ENCODE results near the gene DEPDC4. TPM values are rescaled to one million over a fixed set of nuclear protein-coding genes. Genes with fewer than 3 reads are reported as not detected.

Gene DEPDC4
- total RNA-seq, 1 experiment from 2014 or later = 4.9 TPM

GRCh38 chr12:100253437-100253836 lies 13.4 kb downstream of the DEPDC4 start:
- TF ChIP-seq CTCF (IDR thresholded peaks at IDR 0.05; ENCODE audit: insufficient read depth in 1 of 2, low read depth in 1 of 2, low read length in 1 of 2, severe bottlenecking in 1 of 2, unreplicated experiment in 1 of 2) = no peak
- Mint-ChIP-seq H3K4me3 (ENCODE audit: unreplicated experiment) (no peak overlapping the region), H3K9me3 (ENCODE audit: unreplicated experiment) (no peaks in the 10 kb centered on the region), H3K27ac (ENCODE audit: unreplicated experiment) (no peak overlapping the region), H3K27me3 (ENCODE audit: insufficient read depth, unreplicated experiment) (no peaks in the 10 kb centered on the region), H3K36me3 (ENCODE audit: insufficient read depth, unreplicated experiment) (peaks cover 4% of the 10 kb centered on the region), H3K4me1 (ENCODE audit: low read depth, unreplicated experiment) (peaks cover 18% of the 10 kb centered on the region)
- peaks cover 19% of the 10 kb centered on the region for H3K4me1 ChIP-seq
- intact Hi-C loops (cut with micrococcal nuclease; ENCODE audit: unreplicated experiment) = loop anchor here (2.0 kb wide), 1 partner anchor 13 kb away; the partner anchor contains the start of genes DEPDC4 and SCYL2
- ChIA-PET POLR2A (no interaction called here), CTCF (no interaction called here)
- DNase-seq = no peak
- H3K36me3 ChIP-seq (ENCODE audit: control insufficient read depth, insufficient read depth, low read length) = no peaks in the 10 kb centered on the region
- H3K4me3 ChIP-seq (ENCODE audit: low read depth, low read length) = no peak overlapping the region
- BruUV-seq (replicated peaks) = no TSS peak
- H3K27me3 ChIP-seq (replicated peaks; ENCODE audit: control insufficient read depth, insufficient read depth, low read length) = no peaks in the 10 kb centered on the region
- H3K9me3 ChIP-seq = no peaks in the 10 kb centered on the region

- Mint-ChIP-seq H3K4me3 (ENCODE audit: unreplicated experiment) (no peak overlapping the region), H3K9me3 (ENCODE audit: unreplicated experiment) (no peaks in the 10 kb centered on the region), H3K27me3 (ENCODE audit: insufficient read depth, unreplicated experiment) (no peaks in the 10 kb centered on the region), H3K4me1 (ENCODE audit: low read depth, unreplicated experiment) (peaks cover 18% of the 10 kb centered on the region), H3K27ac (ENCODE audit: unreplicated experiment) (no peak overlapping the region), H3K36me3 (ENCODE audit: insufficient read depth, unreplicated experiment) (no peaks in the 10 kb centered on the region)
- POLR2A ChIA-PET = interaction anchor here (0.7 kb wide), 1 partner anchor 15 kb away, joined by 6 read pairs; the partner anchor contains the start of genes DEPDC4 and SCYL2
- Histone ChIP-seq H3K27me3 (replicated peaks; ENCODE audit: control insufficient read depth, insufficient read depth, low read length) (no peaks in the 10 kb centered on the region), H3K4me1 (peaks cover 19% of the 10 kb centered on the region), H3K36me3 (ENCODE audit: control insufficient read depth, insufficient read depth, low read length) (no peaks in the 10 kb centered on the region), H3K9me3 (no peaks in the 10 kb centered on the region), H3K4me3 (ENCODE audit: low read depth, low read length) (no peak overlapping the region)
- CTCF ChIA-PET = interaction anchor here (0.6 kb wide), 1 partner anchor 303 kb away, joined by 4 read pairs; no protein-coding TSS in a partner anchor
- TF ChIP-seq CTCF (IDR thresholded peaks at IDR 0.05; ENCODE audit: insufficient read depth in 1 of 2, low read depth in 1 of 2, low read length in 1 of 2, severe bottlenecking in 1 of 2, unreplicated experiment in 1 of 2) = no peak
- no peak for DNase-seq
- no TSS peak for BruUV-seq (replicated peaks)
- intact Hi-C loops (cut with micrococcal nuclease; ENCODE audit: unreplicated experiment) = loop anchor here (2.0 kb wide), 1 partner anchor 15 kb away; the partner anchor contains the start of genes DEPDC4 and SCYL2
Observed at GRCh38 chr12:100251917-100252316, 15.0 kb downstream of the DEPDC4 start.

GRCh38 chr12:100249941-100250340 lies 16.9 kb downstream of the DEPDC4 start:
- H3K9me3 ChIP-seq = no peaks in the 10 kb centered on the region
- no peak for TF ChIP-seq CTCF (IDR thresholded peaks at IDR 0.05; ENCODE audit: insufficient read depth in 1 of 2, low read depth in 1 of 2, low read length in 1 of 2, severe bottlenecking in 1 of 2, unreplicated experiment in 1 of 2)
- CTCF ChIA-PET = no interaction called here
- H3K4me1 Mint-ChIP-seq (ENCODE audit: low read depth, unreplicated experiment) = peaks cover 9% of the 10 kb centered on the region
- no peak overlapping the region for H3K27ac Mint-ChIP-seq (ENCODE audit: unreplicated experiment)
- H3K9me3 Mint-ChIP-seq (ENCODE audit: unreplicated experiment) = no peaks in the 10 kb centered on the region
- no peak overlapping the region for H3K4me3 Mint-ChIP-seq (ENCODE audit: unreplicated experiment)
- H3K27me3 Mint-ChIP-seq (ENCODE audit: insufficient read depth, unreplicated experiment) = no peaks in the 10 kb centered on the region
- no peaks in the 10 kb centered on the region for H3K36me3 ChIP-seq (ENCODE audit: control insufficient read depth, insufficient read depth, low read length)
- no peak overlapping the region for H3K4me3 ChIP-seq (ENCODE audit: low read depth, low read length)
- H3K27me3 ChIP-seq (replicated peaks; ENCODE audit: control insufficient read depth, insufficient read depth, low read length) = no peaks in the 10 kb centered on the region
- H3K36me3 Mint-ChIP-seq (ENCODE audit: insufficient read depth, unreplicated experiment) = no peaks in the 10 kb centered on the region
- no peak for DNase-seq
- intact Hi-C loops (cut with micrococcal nuclease; ENCODE audit: unreplicated experiment) = no loop called here
- H3K4me1 ChIP-seq = peaks cover 11% of the 10 kb centered on the region; the same call in 1 of the 2 replicates
- POLR2A ChIA-PET = no interaction called here
- BruUV-seq (replicated peaks) = no TSS peak

All from Caco-2 (cell line).